Activated T-helper 2 cell treated with anti-CD3 and anti-CD28 coated beads, Interferon-gamma antibody, Interleukin-2, Interleukin-4, amounts not matched to agents 10 μg/mL and 5 μg/mL and 100 μg/mL, durations not matched to agents 14 hours and 24 hours and 36 hours (primary cell): ENCODE results near the gene RAP1GAP2. TPM values are rescaled to one million over a fixed set of nuclear protein-coding genes. Genes with fewer than 3 reads are reported as not detected.
"Not testable (repeated sequence)": the region's sequence is repeated elsewhere in the genome, so short reads cannot be mapped to it uniquely, and the experiment has no call there.

Experiments
- DNase-seq: peaks from one replicate; pipeline ENCODE4 v3.0.0; 2021; ENCODE audit warnings: low spot score
- H3K27ac Mint-ChIP-seq: one replicate; pipeline ENCODE4 v1.8.0; 2021; ENCODE audit warnings: mixed read lengths
- H3K27me3 Mint-ChIP-seq: one replicate; pipeline ENCODE4 v1.8.0; 2021; ENCODE audit warnings: low read depth, mixed read lengths
- H3K36me3 Mint-ChIP-seq: one replicate; pipeline ENCODE4 v1.8.0; 2021; ENCODE audit warnings: low read depth, mixed read lengths
- H3K4me1 Mint-ChIP-seq: one replicate; pipeline ENCODE4 v1.8.0; 2021; ENCODE audit warnings: low read depth, mixed read lengths
- H3K4me3 Mint-ChIP-seq: one replicate; pipeline ENCODE4 v1.8.0; 2021; ENCODE audit warnings: low read depth, mild to moderate bottlenecking, moderate library complexity, mixed read lengths
- H3K9me3 Mint-ChIP-seq: one replicate; pipeline ENCODE4 v1.8.0; 2021; ENCODE audit warnings: mixed read lengths
- intact Hi-C: fragments of 100-400 bp; cut with micrococcal nuclease; formaldehyde crosslinking; loops from one replicate; pipeline ENCODE4 v1.15.1; 2023
- total RNA-seq: library from RNA; stranded (reverse); gene quantifications from 2 replicates; pipeline ENCODE4 v1.2.3, GENCODE V29; 2022

RAP1GAP2 gene
- total RNA-seq, 1 donor from 2014 or later, result 0.46 TPM

GRCh38 chr17:2890778-2891177 lies 94.5 kb downstream of the RAP1GAP2 start:
- H3K9me3 Mint-ChIP-seq, H3K27me3 Mint-ChIP-seq, DNase-seq, H3K27ac Mint-ChIP-seq, H3K4me3 Mint-ChIP-seq, H3K36me3 Mint-ChIP-seq, H3K4me1 Mint-ChIP-seq, intact Hi-C loops: not testable (repeated sequence)

- Mint-ChIP-seq H3K4me3 (no peak overlapping the region), H3K27me3 (no peaks in the 10 kb centered on the region), H3K36me3 (no peaks in the 10 kb centered on the region), H3K4me1 (no peaks in the 10 kb centered on the region), H3K27ac (no peak overlapping the region), H3K9me3 (no peaks in the 10 kb centered on the region)
- DNase-seq, result no peak
- intact Hi-C loops, result no loop called here
Measured at GRCh38 chr17:2892305-2892971, 96.2 kb downstream of the RAP1GAP2 start.

GRCh38 chr17:2893422-2893914 lies 97.2 kb downstream of the RAP1GAP2 start:
- intact Hi-C loops, result no loop called here
- H3K27me3 Mint-ChIP-seq, result no peaks in the 10 kb centered on the region
- no peak for DNase-seq
- no peaks in the 10 kb centered on the region for H3K4me1 Mint-ChIP-seq
- no peak overlapping the region for H3K27ac Mint-ChIP-seq
- no peaks in the 10 kb centered on the region for H3K36me3 Mint-ChIP-seq
- no peak overlapping the region for H3K4me3 Mint-ChIP-seq
- no peaks in the 10 kb centered on the region for H3K9me3 Mint-ChIP-seq

GRCh38 chr17:2894782-2895181 lies 98.5 kb downstream of the RAP1GAP2 start:
- no peaks in the 10 kb centered on the region for H3K27me3 Mint-ChIP-seq
- no peak for DNase-seq
- no peak overlapping the region for H3K4me3 Mint-ChIP-seq
- intact Hi-C loops, result no loop called here
- no peak overlapping the region for H3K27ac Mint-ChIP-seq
- H3K36me3 Mint-ChIP-seq, result no peaks in the 10 kb centered on the region
- no peaks in the 10 kb centered on the region for H3K9me3 Mint-ChIP-seq
- H3K4me1 Mint-ChIP-seq, result no peaks in the 10 kb centered on the region

GRCh38 chr17:2897605-2898004 lies 101.4 kb downstream of the RAP1GAP2 start:
- intact Hi-C loops, result no loop called here
- no peaks in the 10 kb centered on the region for H3K4me1 Mint-ChIP-seq
- H3K27ac Mint-ChIP-seq, result no peak overlapping the region
- H3K9me3 Mint-ChIP-seq, result no peaks in the 10 kb centered on the region
- H3K36me3 Mint-ChIP-seq, result no peaks in the 10 kb centered on the region
- no peak for DNase-seq
- no peak overlapping the region for H3K4me3 Mint-ChIP-seq
- no peaks in the 10 kb centered on the region for H3K27me3 Mint-ChIP-seq

- H3K4me3 Mint-ChIP-seq, result no peak overlapping the region
- intact Hi-C loops, result no loop called here
- H3K27me3 Mint-ChIP-seq, result no peaks in the 10 kb centered on the region
- DNase-seq, result no peak
- no peaks in the 10 kb centered on the region for H3K4me1 Mint-ChIP-seq
- H3K9me3 Mint-ChIP-seq, result no peaks in the 10 kb centered on the region
- no peaks in the 10 kb centered on the region for H3K36me3 Mint-ChIP-seq
- no peak overlapping the region for H3K27ac Mint-ChIP-seq
Measured at GRCh38 chr17:2898255-2898926, 102.2 kb downstream of the RAP1GAP2 start.

- intact Hi-C loops, result no loop called here
- Mint-ChIP-seq H3K9me3 (no peaks in the 10 kb centered on the region), H3K4me1 (no peaks in the 10 kb centered on the region), H3K27me3 (no peaks in the 10 kb centered on the region), H3K36me3 (no peaks in the 10 kb centered on the region), H3K27ac (no peak overlapping the region), H3K4me3 (no peak overlapping the region)
- no peak for DNase-seq
Measured at GRCh38 chr17:2899906-2900305, 103.7 kb downstream of the RAP1GAP2 start.

GRCh38 chr17:2900842-2901241 lies 104.6 kb downstream of the RAP1GAP2 start:
- no peaks in the 10 kb centered on the region for H3K4me1 Mint-ChIP-seq
- DNase-seq, result no peak
- H3K9me3 Mint-ChIP-seq, result no peaks in the 10 kb centered on the region
- no peak overlapping the region for H3K27ac Mint-ChIP-seq
- intact Hi-C loops, result no loop called here
- no peaks in the 10 kb centered on the region for H3K27me3 Mint-ChIP-seq
- no peak overlapping the region for H3K4me3 Mint-ChIP-seq
- H3K36me3 Mint-ChIP-seq, result no peaks in the 10 kb centered on the region

- no peak overlapping the region for H3K4me3 Mint-ChIP-seq
- peaks cover under 1% of the 10 kb centered on the region for H3K9me3 Mint-ChIP-seq
- no peak for DNase-seq
- no peaks in the 10 kb centered on the region for H3K27me3 Mint-ChIP-seq
- peaks cover 4% of the 10 kb centered on the region for H3K36me3 Mint-ChIP-seq
- H3K27ac Mint-ChIP-seq, result no peak overlapping the region
- intact Hi-C loops, result no loop called here
- H3K4me1 Mint-ChIP-seq, result no peaks in the 10 kb centered on the region
Measured at GRCh38 chr17:2901582-2901981, 105.3 kb downstream of the RAP1GAP2 start.

- Mint-ChIP-seq H3K4me1 (no peaks in the 10 kb centered on the region), H3K4me3 (no peak overlapping the region), H3K36me3 (peaks cover 11% of the 10 kb centered on the region), H3K27me3 (no peaks in the 10 kb centered on the region), H3K9me3 (peaks cover 9% of the 10 kb centered on the region), H3K27ac (no peak overlapping the region)
- DNase-seq, result no peak
- intact Hi-C loops, result no loop called here
Measured at GRCh38 chr17:2902546-2902945, 106.3 kb downstream of the RAP1GAP2 start.

- H3K4me3 Mint-ChIP-seq, result no peak overlapping the region
Measured at GRCh38 chr17:2903193-2903974, 107.1 kb downstream of the RAP1GAP2 start.

GRCh38 chr17:2904135-2904534 lies 107.9 kb downstream of the RAP1GAP2 start:
- H3K27ac Mint-ChIP-seq, result no peak overlapping the region
- H3K9me3 Mint-ChIP-seq, result peaks cover 9% of the 10 kb centered on the region
- H3K4me1 Mint-ChIP-seq, result peaks cover 2% of the 10 kb centered on the region
- no peaks in the 10 kb centered on the region for H3K27me3 Mint-ChIP-seq
- intact Hi-C loops, result no loop called here
- DNase-seq, result no peak
- H3K36me3 Mint-ChIP-seq, result peaks cover 11% of the 10 kb centered on the region
- no peak overlapping the region for H3K4me3 Mint-ChIP-seq

More at GRCh38 chr17:2903193-2903974, 107.1 kb downstream of the RAP1GAP2 start:
- DNase-seq, result no peak
- H3K27me3 Mint-ChIP-seq, result no peaks in the 10 kb centered on the region
- H3K36me3 Mint-ChIP-seq, result peaks cover 11% of the 10 kb centered on the region
- H3K9me3 Mint-ChIP-seq, result peaks cover 9% of the 10 kb centered on the region
- H3K4me1 Mint-ChIP-seq, result no peaks in the 10 kb centered on the region
- intact Hi-C loops, result no loop called here
- no peak overlapping the region for H3K27ac Mint-ChIP-seq

- H3K9me3 Mint-ChIP-seq, result peaks cover 9% of the 10 kb centered on the region
- H3K4me3 Mint-ChIP-seq, result no peak overlapping the region
- H3K4me1 Mint-ChIP-seq, result peaks cover 4% of the 10 kb centered on the region
- DNase-seq, result no peak
- no peak overlapping the region for H3K27ac Mint-ChIP-seq
- intact Hi-C loops, result no loop called here
- no peaks in the 10 kb centered on the region for H3K27me3 Mint-ChIP-seq
- H3K36me3 Mint-ChIP-seq, result peaks cover 11% of the 10 kb centered on the region
Measured at GRCh38 chr17:2905269-2905668, 109.0 kb downstream of the RAP1GAP2 start.
